ENCODE measurements around the gene ADGRV1.
"Not testable (repeated sequence)": the region's sequence is repeated elsewhere in the genome, so short reads cannot be mapped to it uniquely, and the experiment has no call there.

The ADGRV1 gene

GRCh38 chr5:91061094-91061493 is 502.5 kb downstream of the ADGRV1 start:
- Histone ChIP-seq H3K27ac (ENCODE audit: low read length) (no peak overlapping the region), H3K36me3 (ENCODE audit: control insufficient read depth in 2 of 2, insufficient read depth in 2 of 2, low read length in 2 of 2) (no peaks in the 10 kb centered on the region), H3K4me1 (ENCODE audit: control insufficient read depth, insufficient read depth, low read length) (no peaks in the 10 kb centered on the region), H3K9ac (ENCODE audit: low read length in 2 of 2) (no peak overlapping the region), H3K4me3 (ENCODE audit: low read length in 2 of 2) (no peak overlapping the region), H3K27me3 (ENCODE audit: control insufficient read depth in 1 of 2, insufficient read depth in 2 of 2, low read length in 2 of 2) (no peaks in the 10 kb centered on the region), H3K9me3 (ENCODE audit: control insufficient read depth in 2 of 2, low read length in 2 of 2) (no peaks in the 10 kb centered on the region)

DNA sequence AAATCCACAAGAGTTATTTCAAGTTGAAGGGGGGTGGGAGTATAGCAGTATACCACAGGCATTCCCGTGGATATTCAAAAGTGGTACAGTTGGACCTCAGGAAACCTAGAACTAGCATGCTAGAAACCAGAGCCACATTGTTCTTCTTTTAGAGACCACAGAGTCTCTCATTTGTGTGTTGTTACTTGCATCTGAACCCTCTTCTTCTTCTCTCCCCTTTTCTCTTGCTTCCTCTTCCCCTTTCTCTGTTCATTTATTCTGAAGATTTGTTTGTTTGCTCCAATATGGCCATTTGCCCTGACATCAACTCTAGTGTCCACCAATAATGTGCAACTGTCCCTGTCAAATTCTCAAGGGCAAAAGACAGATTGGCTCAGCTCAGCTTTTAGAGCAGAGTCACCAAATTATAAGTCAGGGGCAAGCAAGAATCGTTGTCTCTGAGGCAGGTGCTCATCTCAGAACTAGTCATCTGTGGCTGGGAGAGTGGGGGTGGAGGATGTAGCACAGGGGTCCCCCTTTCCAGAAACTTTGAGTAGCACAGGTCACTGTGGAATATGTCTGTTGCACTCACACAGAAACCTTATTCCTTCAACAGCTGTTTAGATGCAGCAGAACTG is 503.5 kb downstream of the ADGRV1 start:
- H3K9ac ChIP-seq (ENCODE audit: low read length in 2 of 2), result no peak overlapping the region
- H3K27me3 ChIP-seq (ENCODE audit: control insufficient read depth in 1 of 2, insufficient read depth in 2 of 2, low read length in 2 of 2), result peaks cover 0 to 2% of the 10 kb centered on the region in 2 donors
- no peak overlapping the region for H3K27ac ChIP-seq (ENCODE audit: low read length)
- no peaks in the 10 kb centered on the region for H3K4me1 ChIP-seq (ENCODE audit: control insufficient read depth, insufficient read depth, low read length)
- H3K9me3 ChIP-seq (ENCODE audit: control insufficient read depth in 2 of 2, low read length in 2 of 2), result no peaks in the 10 kb centered on the region
- no peak overlapping the region for H3K4me3 ChIP-seq (ENCODE audit: low read length in 2 of 2)
- H3K36me3 ChIP-seq (ENCODE audit: control insufficient read depth in 2 of 2, insufficient read depth in 2 of 2, low read length in 2 of 2), result no peaks in the 10 kb centered on the region

- not testable (repeated sequence) for H3K9ac ChIP-seq (ENCODE audit: low read length in 2 of 2); H3K4me3 ChIP-seq (ENCODE audit: low read length in 2 of 2); H3K9me3 ChIP-seq (ENCODE audit: control insufficient read depth in 2 of 2, low read length in 2 of 2); H3K4me1 ChIP-seq (ENCODE audit: control insufficient read depth, insufficient read depth, low read length); H3K27me3 ChIP-seq (ENCODE audit: control insufficient read depth in 1 of 2, insufficient read depth in 2 of 2, low read length in 2 of 2); H3K27ac ChIP-seq (ENCODE audit: low read length); H3K36me3 ChIP-seq (ENCODE audit: control insufficient read depth in 2 of 2, insufficient read depth in 2 of 2, low read length in 2 of 2)
Measured at GRCh38 chr5:91063098-91063690, 504.6 kb downstream of the ADGRV1 start.

DNA sequence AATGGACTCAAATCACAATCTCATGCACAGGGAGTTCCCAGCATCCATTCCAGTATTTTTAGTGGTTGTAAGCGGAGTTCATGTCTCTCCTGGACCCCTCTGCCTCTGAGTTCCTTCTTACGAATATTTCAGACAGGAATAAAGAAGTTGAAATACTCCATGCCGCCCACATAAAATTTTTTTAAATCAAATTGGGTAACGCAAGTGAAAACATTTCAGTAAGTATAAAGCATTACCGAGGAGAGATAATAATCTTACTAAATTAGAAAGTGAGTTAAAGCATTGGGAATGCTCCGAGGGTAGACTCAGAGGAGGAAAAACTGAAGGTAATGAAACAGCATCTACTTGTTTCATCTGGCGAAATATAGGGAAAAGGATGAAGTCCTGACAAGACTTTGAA is 506.9 kb downstream of the ADGRV1 start:
- H3K27me3 ChIP-seq (ENCODE audit: control insufficient read depth in 1 of 2, insufficient read depth in 2 of 2, low read length in 2 of 2), result peaks cover 0 to 2% of the 10 kb centered on the region in 2 donors
- no peak overlapping the region for H3K27ac ChIP-seq (ENCODE audit: low read length)
- H3K9me3 ChIP-seq (ENCODE audit: control insufficient read depth in 2 of 2, low read length in 2 of 2), result no peaks in the 10 kb centered on the region
- H3K4me3 ChIP-seq (ENCODE audit: low read length in 2 of 2), result no peak overlapping the region
- H3K36me3 ChIP-seq (ENCODE audit: control insufficient read depth in 2 of 2, insufficient read depth in 2 of 2, low read length in 2 of 2), result no peaks in the 10 kb centered on the region
- no peak overlapping the region for H3K9ac ChIP-seq (ENCODE audit: low read length in 2 of 2)
- no peaks in the 10 kb centered on the region for H3K4me1 ChIP-seq (ENCODE audit: control insufficient read depth, insufficient read depth, low read length)

GRCh38 chr5:91069364-91069763 is 510.8 kb downstream of the ADGRV1 start:
- Histone ChIP-seq H3K27me3 (ENCODE audit: control insufficient read depth in 1 of 2, insufficient read depth in 2 of 2, low read length in 2 of 2) (peaks cover 0 to 2% of the 10 kb centered on the region in 2 donors), H3K4me3 (ENCODE audit: low read length in 2 of 2) (no peak overlapping the region), H3K9ac (ENCODE audit: low read length in 2 of 2) (no peak overlapping the region), H3K4me1 (ENCODE audit: control insufficient read depth, insufficient read depth, low read length) (no peaks in the 10 kb centered on the region), H3K27ac (ENCODE audit: low read length) (no peak overlapping the region), H3K9me3 (ENCODE audit: control insufficient read depth in 2 of 2, low read length in 2 of 2) (no peaks in the 10 kb centered on the region), H3K36me3 (ENCODE audit: control insufficient read depth in 2 of 2, insufficient read depth in 2 of 2, low read length in 2 of 2) (no peaks in the 10 kb centered on the region)

DNA sequence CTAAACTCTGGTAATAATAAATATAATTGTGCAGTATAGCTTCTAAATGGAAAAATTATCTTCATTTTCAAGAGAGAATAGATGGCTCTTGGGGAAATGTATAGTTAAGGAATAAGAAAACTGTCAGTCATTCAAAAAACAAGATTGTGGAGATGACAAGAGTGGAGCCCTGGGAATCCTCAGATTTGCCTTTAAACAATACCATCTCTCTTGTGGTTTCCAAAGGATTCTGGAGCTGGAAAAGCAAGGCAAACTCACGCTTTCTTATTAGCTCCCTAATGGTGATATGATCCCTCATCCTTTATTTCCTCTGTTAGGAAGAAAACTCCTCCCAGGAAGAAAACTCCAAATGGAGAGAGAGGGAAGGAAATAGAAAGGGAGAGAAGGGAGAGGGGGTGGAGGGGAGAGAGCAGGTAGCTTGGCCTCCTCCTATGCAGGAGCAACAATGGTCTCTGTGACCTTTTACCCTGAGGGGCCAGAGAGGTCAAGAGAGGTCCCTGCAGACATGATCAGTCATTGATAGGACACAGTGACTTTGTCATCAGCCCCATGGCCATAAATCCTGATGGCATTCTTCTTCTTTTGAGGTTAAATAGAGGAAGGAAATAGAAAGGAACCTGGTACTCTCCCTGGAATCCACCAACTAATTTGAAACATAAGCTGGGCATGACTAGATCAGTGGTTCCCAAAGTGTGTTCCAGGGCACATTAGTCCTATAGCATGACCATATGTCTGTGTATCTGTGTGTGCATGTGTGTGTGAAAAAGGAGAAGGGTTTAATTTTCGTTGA is 512.4 kb downstream of the ADGRV1 start:
- Histone ChIP-seq H3K4me1 (ENCODE audit: control insufficient read depth, insufficient read depth, low read length) (no peaks in the 10 kb centered on the region), H3K4me3 (ENCODE audit: low read length in 2 of 2) (no peak overlapping the region), H3K9ac (ENCODE audit: low read length in 2 of 2) (no peak overlapping the region), H3K36me3 (ENCODE audit: control insufficient read depth in 2 of 2, insufficient read depth in 2 of 2, low read length in 2 of 2) (no peaks in the 10 kb centered on the region), H3K27ac (ENCODE audit: low read length) (no peak overlapping the region), H3K27me3 (ENCODE audit: control insufficient read depth in 1 of 2, insufficient read depth in 2 of 2, low read length in 2 of 2) (peaks cover 0 to 2% of the 10 kb centered on the region in 2 donors), H3K9me3 (ENCODE audit: control insufficient read depth in 2 of 2, low read length in 2 of 2) (no peaks in the 10 kb centered on the region)

DNA sequence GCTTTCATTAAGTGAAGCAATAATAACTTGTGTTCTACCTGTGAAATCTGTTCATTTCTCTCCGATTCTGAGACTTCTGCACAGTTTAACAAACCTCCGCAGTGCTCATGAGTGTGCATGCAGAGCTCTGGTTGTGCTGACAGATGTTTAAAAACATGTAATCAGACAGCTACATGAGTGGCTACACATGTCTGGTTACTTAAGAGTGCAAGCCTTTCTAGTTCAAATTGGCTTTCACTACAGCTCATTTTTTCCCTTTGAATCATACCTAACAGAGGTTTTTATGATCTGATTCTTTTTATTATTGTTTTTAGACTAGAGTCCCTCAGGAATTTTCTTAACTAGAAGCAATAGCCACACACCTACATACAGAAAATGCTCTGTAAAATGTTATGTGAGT is 514.3 kb downstream of the ADGRV1 start:
- Histone ChIP-seq H3K27me3 (ENCODE audit: control insufficient read depth in 1 of 2, insufficient read depth in 2 of 2, low read length in 2 of 2) (no peaks in the 10 kb centered on the region), H3K4me1 (ENCODE audit: control insufficient read depth, insufficient read depth, low read length) (no peaks in the 10 kb centered on the region), H3K27ac (ENCODE audit: low read length) (no peak overlapping the region), H3K4me3 (ENCODE audit: low read length in 2 of 2) (no peak overlapping the region), H3K36me3 (ENCODE audit: control insufficient read depth in 2 of 2, insufficient read depth in 2 of 2, low read length in 2 of 2) (no peaks in the 10 kb centered on the region), H3K9me3 (ENCODE audit: control insufficient read depth in 2 of 2, low read length in 2 of 2) (no peaks in the 10 kb centered on the region), H3K9ac (ENCODE audit: low read length in 2 of 2) (no peak overlapping the region)

DNA sequence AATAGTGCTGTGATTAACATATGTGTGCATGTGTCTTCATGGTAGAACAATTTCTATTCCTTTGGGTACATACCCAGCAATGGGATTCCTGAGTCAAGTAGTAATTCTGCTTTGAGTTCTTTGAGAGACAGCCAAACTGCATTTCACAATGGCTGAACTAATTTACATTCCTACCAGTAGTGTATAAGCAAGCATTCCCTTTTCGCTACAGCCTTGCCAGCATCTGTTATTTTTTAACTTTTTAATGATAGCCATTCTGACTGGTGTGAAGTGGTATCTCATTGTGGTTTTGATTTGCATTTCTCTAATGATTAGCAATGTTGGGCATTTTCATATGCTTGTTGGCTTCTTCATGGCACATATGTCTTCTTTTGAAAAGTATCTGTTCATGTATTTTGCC is 516.0 kb downstream of the ADGRV1 start:
- H3K9me3 ChIP-seq (ENCODE audit: control insufficient read depth in 2 of 2, low read length in 2 of 2), result no peaks in the 10 kb centered on the region
- H3K4me1 ChIP-seq (ENCODE audit: control insufficient read depth, insufficient read depth, low read length), result peaks cover 7% of the 10 kb centered on the region
- no peaks in the 10 kb centered on the region for H3K36me3 ChIP-seq (ENCODE audit: control insufficient read depth in 2 of 2, insufficient read depth in 2 of 2, low read length in 2 of 2)
- H3K4me3 ChIP-seq (ENCODE audit: low read length in 2 of 2), result no peak overlapping the region
- H3K27ac ChIP-seq (ENCODE audit: low read length), result no peak overlapping the region
- no peaks in the 10 kb centered on the region for H3K27me3 ChIP-seq (ENCODE audit: control insufficient read depth in 1 of 2, insufficient read depth in 2 of 2, low read length in 2 of 2)
- no peak overlapping the region for H3K9ac ChIP-seq (ENCODE audit: low read length in 2 of 2)

DNA sequence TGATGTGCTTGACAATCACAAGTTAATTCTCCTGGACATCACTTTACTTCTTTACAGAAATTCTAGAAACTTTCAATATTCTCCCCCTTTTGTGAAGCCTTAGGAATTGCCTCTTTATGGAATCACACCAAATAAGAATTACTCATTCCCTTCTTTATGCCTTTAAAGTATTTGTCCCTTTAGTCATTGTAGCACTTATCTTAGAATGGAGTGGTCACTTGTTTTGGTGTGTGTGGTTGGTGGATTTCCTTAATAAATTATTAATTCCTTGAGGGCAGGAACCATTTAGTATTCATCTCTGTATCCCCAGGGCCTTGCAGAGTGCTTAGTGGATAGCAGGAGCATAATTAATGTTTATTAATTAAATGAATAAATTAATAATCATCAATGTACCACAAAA is 517.5 kb downstream of the ADGRV1 start:
- H3K36me3 ChIP-seq (ENCODE audit: control insufficient read depth in 2 of 2, insufficient read depth in 2 of 2, low read length in 2 of 2), result no peaks in the 10 kb centered on the region
- H3K27ac ChIP-seq (ENCODE audit: low read length), result no peak overlapping the region
- H3K4me1 ChIP-seq (ENCODE audit: control insufficient read depth, insufficient read depth, low read length), result peaks cover 7% of the 10 kb centered on the region
- no peaks in the 10 kb centered on the region for H3K27me3 ChIP-seq (ENCODE audit: control insufficient read depth in 1 of 2, insufficient read depth in 2 of 2, low read length in 2 of 2)
- no peak overlapping the region for H3K4me3 ChIP-seq (ENCODE audit: low read length in 2 of 2)
- H3K9ac ChIP-seq (ENCODE audit: low read length in 2 of 2), result no peak overlapping the region
- no peaks in the 10 kb centered on the region for H3K9me3 ChIP-seq (ENCODE audit: control insufficient read depth in 2 of 2, low read length in 2 of 2)

- peaks cover 7% of the 10 kb centered on the region for H3K4me1 ChIP-seq (ENCODE audit: control insufficient read depth, insufficient read depth, low read length)
- H3K27ac ChIP-seq (ENCODE audit: low read length), result no peak overlapping the region
- no peaks in the 10 kb centered on the region for H3K36me3 ChIP-seq (ENCODE audit: control insufficient read depth in 2 of 2, insufficient read depth in 2 of 2, low read length in 2 of 2)
- H3K4me3 ChIP-seq (ENCODE audit: low read length in 2 of 2), result no peak overlapping the region
- no peaks in the 10 kb centered on the region for H3K27me3 ChIP-seq (ENCODE audit: control insufficient read depth in 1 of 2, insufficient read depth in 2 of 2, low read length in 2 of 2)
- no peak overlapping the region for H3K9ac ChIP-seq (ENCODE audit: low read length in 2 of 2)
- H3K9me3 ChIP-seq (ENCODE audit: control insufficient read depth in 2 of 2, low read length in 2 of 2), result no peaks in the 10 kb centered on the region
Measured at GRCh38 chr5:91077623-91078022, 519.0 kb downstream of the ADGRV1 start.

DNA sequence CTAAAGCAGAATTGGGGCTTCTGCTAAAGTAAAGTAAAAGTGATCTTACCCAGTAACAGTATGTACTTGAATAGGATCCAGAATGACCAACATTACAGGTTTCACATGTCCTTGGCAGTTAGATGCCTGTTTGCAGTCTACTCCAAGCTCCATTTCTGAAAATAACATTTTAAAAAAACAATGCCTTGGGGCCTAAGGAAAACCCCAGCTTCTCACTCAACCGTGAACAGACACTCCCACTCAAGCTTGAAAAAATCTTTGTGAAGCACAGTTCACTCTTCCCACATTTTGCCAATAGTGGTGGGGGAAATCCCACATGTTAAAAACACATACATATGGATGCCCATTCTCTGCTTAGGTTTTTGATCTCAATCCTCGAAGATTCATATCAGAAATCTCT is 520.4 kb downstream of the ADGRV1 start:
- Histone ChIP-seq H3K36me3 (ENCODE audit: control insufficient read depth in 2 of 2, insufficient read depth in 2 of 2, low read length in 2 of 2) (no peaks in the 10 kb centered on the region), H3K9me3 (ENCODE audit: control insufficient read depth in 2 of 2, low read length in 2 of 2) (no peaks in the 10 kb centered on the region), H3K9ac (ENCODE audit: low read length in 2 of 2) (no peak overlapping the region), H3K4me3 (ENCODE audit: low read length in 2 of 2) (no peak overlapping the region), H3K27me3 (ENCODE audit: control insufficient read depth in 1 of 2, insufficient read depth in 2 of 2, low read length in 2 of 2) (no peaks in the 10 kb centered on the region), H3K4me1 (ENCODE audit: control insufficient read depth, insufficient read depth, low read length) (peaks cover 7% of the 10 kb centered on the region), H3K27ac (ENCODE audit: low read length) (no peak overlapping the region)

Measured in stomach smooth muscle (tissue), 2 donors.